Measurements from ENCODE around the gene ZNF281. TPM values are rescaled to one million over a fixed set of nuclear protein-coding genes. Genes with fewer than 3 reads are reported as not detected.
"Not testable (repeated sequence)": the region's sequence is repeated elsewhere in the genome, so short reads cannot be mapped to it uniquely, and the experiment has no call there.

The ZNF281 gene
- total RNA-seq, 1 donor = 67.5 TPM

DNA sequence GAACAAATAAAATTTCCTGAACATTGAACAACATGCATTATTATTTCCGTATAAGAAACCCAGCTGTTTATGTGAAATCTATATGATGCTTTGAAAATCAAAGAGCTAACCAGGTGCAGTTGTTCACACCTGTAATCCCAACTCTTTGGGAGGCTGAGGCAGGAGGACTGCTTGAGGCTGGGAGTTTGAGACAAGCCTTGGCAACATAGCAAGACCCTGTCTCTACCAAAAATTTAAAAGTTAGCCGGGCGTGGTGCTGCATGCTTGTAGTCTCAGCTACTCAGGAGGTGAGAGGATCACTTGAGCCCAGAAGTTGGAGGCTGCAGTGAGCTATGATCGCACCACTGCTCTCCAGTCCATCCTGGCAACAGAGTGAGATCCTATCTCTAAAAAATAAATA is 4.8 kb upstream of the ZNF281 start:
- H3K9me3 ChIP-seq (ENCODE audit: low read depth, low read length) = no peaks in the 10 kb centered on the region

DNA sequence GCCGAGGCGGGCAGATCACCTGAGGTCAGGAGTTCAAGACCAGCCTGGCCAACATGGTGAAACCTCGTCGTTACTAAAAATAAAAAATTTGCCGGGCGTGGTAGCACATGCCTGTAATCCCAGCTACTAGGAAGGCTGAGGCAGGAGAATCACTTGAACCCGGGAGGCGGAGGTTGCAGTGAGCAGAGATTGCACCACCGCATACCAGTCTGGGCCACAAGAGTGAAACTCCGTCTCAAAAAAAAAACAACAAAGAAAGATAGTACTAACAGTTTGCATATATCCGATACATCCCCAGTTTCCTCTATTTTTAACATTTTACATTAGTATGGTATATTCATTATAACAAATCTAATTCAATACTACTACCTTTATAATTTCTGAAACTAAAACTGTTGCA is 3.9 kb upstream of the ZNF281 start:
- H3K27me3 ChIP-seq (ENCODE audit: insufficient read depth, low read length); H3K9me3 ChIP-seq (ENCODE audit: low read depth, low read length); H3K4me3 ChIP-seq (ENCODE audit: low read length): not testable (repeated sequence)
- H3K4me1 ChIP-seq (ENCODE audit: insufficient read depth, low read length) = peaks cover 19% of the 10 kb centered on the region

More for the DNA sequence above, 4.8 kb upstream of the ZNF281 start:
- Histone ChIP-seq H3K4me1 (ENCODE audit: insufficient read depth, low read length) (peaks cover 14% of the 10 kb centered on the region), H3K4me3 (ENCODE audit: low read length) (no peak overlapping the region), H3K27me3 (ENCODE audit: insufficient read depth, low read length) (no peaks in the 10 kb centered on the region)

- no peaks in the 10 kb centered on the region for H3K9me3 ChIP-seq (ENCODE audit: low read depth, low read length)
- H3K4me1 ChIP-seq (ENCODE audit: insufficient read depth, low read length) = peaks cover 40% of the 10 kb centered on the region
- H3K27me3 ChIP-seq (ENCODE audit: insufficient read depth, low read length) = no peaks in the 10 kb centered on the region
- H3K4me3 ChIP-seq (ENCODE audit: low read length) = no peak overlapping the region
These were observed 1.8 kb upstream of the ZNF281 start for GRCh38 chr1:200411406-200412257.

- no peaks in the 10 kb centered on the region for H3K9me3 ChIP-seq (ENCODE audit: low read depth, low read length)
- H3K27me3 ChIP-seq (ENCODE audit: insufficient read depth, low read length) = no peaks in the 10 kb centered on the region
- H3K4me1 ChIP-seq (ENCODE audit: insufficient read depth, low read length) = peaks cover 47% of the 10 kb centered on the region
- peak overlapping the region; percentile 91 for H3K4me3 ChIP-seq (ENCODE audit: low read length)
These were observed 686 bp upstream of the ZNF281 start for GRCh38 chr1:200410566-200410878.

GRCh38 chr1:200409203-200409760 is 554 bp downstream of the ZNF281 start:
- no peaks in the 10 kb centered on the region for H3K9me3 ChIP-seq (ENCODE audit: low read depth, low read length)
- peaks cover 47% of the 10 kb centered on the region for H3K4me1 ChIP-seq (ENCODE audit: insufficient read depth, low read length)
- H3K4me3 ChIP-seq (ENCODE audit: low read length) = peak overlapping the region; percentile 91
- no peaks in the 10 kb centered on the region for H3K27me3 ChIP-seq (ENCODE audit: insufficient read depth, low read length)

- H3K27me3 ChIP-seq (ENCODE audit: insufficient read depth, low read length) = no peaks in the 10 kb centered on the region
- peaks cover 40% of the 10 kb centered on the region for H3K4me1 ChIP-seq (ENCODE audit: insufficient read depth, low read length)
- H3K9me3 ChIP-seq (ENCODE audit: low read depth, low read length) = no peaks in the 10 kb centered on the region
- no peak overlapping the region for H3K4me3 ChIP-seq (ENCODE audit: low read length)
These were observed 3.6 kb downstream of the ZNF281 start for GRCh38 chr1:200406161-200406797.

DNA sequence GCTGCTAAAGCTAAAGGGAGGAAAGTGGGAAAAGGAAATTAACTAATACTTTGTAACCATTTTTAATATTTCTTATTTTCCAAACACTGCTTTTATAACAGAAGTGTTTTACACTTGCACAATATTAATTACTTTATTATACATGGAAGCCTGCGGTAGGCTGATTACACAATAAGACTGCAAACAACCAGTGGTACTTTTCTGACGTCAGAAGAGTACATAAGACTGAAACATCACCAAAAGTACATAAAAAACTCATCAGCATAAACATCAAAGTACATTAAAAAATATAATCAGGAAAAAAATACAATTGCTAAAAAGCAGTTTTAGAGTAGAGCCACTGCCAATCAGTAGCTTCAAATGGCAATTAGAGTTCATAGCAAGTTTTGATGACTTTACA is 4.6 kb downstream of the ZNF281 start:
- no peaks in the 10 kb centered on the region for H3K9me3 ChIP-seq (ENCODE audit: low read depth, low read length)
- H3K4me1 ChIP-seq (ENCODE audit: insufficient read depth, low read length) = peaks cover 35% of the 10 kb centered on the region
- no peak overlapping the region for H3K4me3 ChIP-seq (ENCODE audit: low read length)
- no peaks in the 10 kb centered on the region for H3K27me3 ChIP-seq (ENCODE audit: insufficient read depth, low read length)

DNA sequence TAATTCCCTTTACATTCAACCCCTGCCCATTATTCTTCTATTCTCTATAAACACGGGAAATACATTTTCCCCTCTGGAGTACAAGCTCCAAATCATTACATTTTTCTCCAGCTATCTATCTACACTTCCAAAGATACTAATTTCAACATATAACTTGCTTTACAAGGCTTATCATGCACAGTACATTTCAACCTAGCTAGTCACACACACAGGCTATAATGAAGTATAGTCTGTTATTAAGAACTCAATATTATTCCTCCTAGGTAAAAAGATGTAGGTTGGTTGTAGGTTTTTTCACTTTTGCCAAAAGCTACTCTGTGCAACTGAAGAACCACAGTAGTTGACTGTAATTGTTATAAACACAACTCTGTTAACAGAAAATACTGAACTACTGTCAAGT is 8.1 kb downstream of the ZNF281 start:
- peaks cover 8% of the 10 kb centered on the region for H3K4me1 ChIP-seq (ENCODE audit: insufficient read depth, low read length)
- H3K9me3 ChIP-seq (ENCODE audit: low read depth, low read length) = no peaks in the 10 kb centered on the region
- H3K4me3 ChIP-seq (ENCODE audit: low read length) = no peak overlapping the region
- H3K27me3 ChIP-seq (ENCODE audit: insufficient read depth, low read length) = no peaks in the 10 kb centered on the region

DNA sequence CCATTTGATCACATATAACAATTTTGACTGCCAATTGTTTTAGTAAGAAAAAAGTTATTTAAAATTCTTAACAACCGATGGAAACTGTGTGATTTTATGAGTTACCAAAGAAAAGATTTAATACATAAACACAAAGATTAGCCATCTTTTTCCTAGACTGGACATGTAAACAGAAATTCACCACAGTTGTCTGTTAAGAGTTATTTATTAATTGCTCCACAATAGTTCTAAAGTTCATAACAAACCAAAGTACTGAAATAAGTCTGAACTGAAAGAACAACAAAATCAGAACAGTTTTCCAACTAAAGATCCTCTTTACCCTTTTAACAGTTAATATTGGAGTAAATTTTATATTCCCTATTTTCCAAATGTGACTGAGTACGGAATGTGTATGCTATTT is 8.6 kb downstream of the ZNF281 start:
- Histone ChIP-seq H3K27me3 (ENCODE audit: insufficient read depth, low read length) (no peaks in the 10 kb centered on the region), H3K4me1 (ENCODE audit: insufficient read depth, low read length) (peaks cover 6% of the 10 kb centered on the region), H3K4me3 (ENCODE audit: low read length) (no peak overlapping the region), H3K9me3 (ENCODE audit: low read depth, low read length) (no peaks in the 10 kb centered on the region)

- Histone ChIP-seq H3K4me3 (ENCODE audit: low read length) (no peak overlapping the region), H3K27me3 (ENCODE audit: insufficient read depth, low read length) (no peaks in the 10 kb centered on the region), H3K4me1 (ENCODE audit: insufficient read depth, low read length) (peaks cover 2% of the 10 kb centered on the region), H3K9me3 (ENCODE audit: low read depth, low read length) (no peaks in the 10 kb centered on the region)
These were observed 9.3 kb downstream of the ZNF281 start for GRCh38 chr1:200400556-200400955.

DNA sequence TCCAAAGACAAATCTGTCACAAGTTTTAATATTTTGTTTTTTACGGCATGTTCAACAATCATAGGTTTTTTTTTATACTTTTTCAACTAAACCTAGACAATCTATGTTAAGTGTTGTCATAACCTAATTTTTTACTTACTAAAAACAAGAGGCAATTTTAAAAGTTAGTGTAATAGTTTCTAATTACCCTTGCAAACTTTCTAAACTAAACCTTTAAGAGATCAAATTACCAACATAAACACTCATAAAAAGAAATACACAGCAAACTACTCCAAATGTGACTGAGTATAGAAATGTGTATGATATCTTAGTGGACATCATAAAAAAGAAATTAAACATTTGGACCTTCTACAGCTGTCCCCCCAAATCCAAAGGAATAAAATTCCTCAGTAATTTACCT is 10.0 kb downstream of the ZNF281 start:
- Histone ChIP-seq H3K9me3 (ENCODE audit: low read depth, low read length) (no peaks in the 10 kb centered on the region), H3K27me3 (ENCODE audit: insufficient read depth, low read length) (no peaks in the 10 kb centered on the region), H3K4me1 (ENCODE audit: insufficient read depth, low read length) (peaks cover 6% of the 10 kb centered on the region), H3K4me3 (ENCODE audit: low read length) (no peak overlapping the region)

DNA sequence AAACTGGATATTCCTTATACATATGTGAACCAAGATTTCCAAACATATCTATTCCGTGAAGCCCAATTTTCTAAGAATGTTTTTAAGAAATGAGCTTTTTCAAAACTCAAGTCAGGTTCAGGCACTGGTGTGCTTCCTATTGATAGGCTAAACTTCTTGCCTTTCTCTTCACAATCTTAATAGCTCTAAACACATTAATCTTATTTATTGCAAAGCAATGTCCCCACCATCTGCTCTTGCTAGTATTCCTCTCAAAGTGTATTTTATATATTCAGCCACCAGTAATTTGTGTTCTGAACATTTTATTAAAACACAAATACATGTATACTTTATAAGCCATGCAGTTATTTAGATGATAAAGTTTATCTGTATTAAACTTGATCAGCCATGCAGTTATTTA is 11.5 kb downstream of the ZNF281 start:
- Histone ChIP-seq H3K9me3 (ENCODE audit: low read depth, low read length) (no peaks in the 10 kb centered on the region), H3K4me3 (ENCODE audit: low read length) (no peak overlapping the region), H3K27me3 (ENCODE audit: insufficient read depth, low read length) (no peaks in the 10 kb centered on the region), H3K4me1 (ENCODE audit: insufficient read depth, low read length) (peaks cover 7% of the 10 kb centered on the region)

DNA sequence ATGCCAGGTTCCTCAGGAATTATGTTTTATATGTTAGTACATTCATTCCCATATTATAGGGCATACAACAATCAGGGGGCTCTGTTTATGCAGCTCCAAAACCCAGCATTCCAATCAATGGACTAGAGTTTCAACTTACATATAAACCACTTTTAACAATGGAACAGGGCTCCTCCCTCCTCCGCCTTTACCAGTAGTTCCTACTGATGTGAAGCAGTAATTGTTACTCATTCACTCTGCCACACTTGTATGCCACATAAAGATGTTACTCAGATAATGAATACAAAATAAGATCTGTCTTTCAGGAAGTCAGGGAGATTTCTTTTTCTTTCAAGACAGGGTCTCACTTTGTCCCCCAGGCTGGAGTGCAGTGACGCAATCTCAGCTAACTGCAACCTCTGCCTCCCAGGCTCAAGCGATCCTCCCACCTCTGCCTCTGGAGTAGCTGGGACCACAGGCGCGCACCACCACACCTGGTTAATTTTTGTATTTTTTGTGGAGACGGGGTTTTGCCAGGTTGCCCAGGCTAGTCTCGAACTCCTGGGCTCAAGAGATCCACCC is 17.1 kb downstream of the ZNF281 start:
- peaks cover 7% of the 10 kb centered on the region for H3K4me1 ChIP-seq (ENCODE audit: insufficient read depth, low read length)
- no peak overlapping the region for H3K4me3 ChIP-seq (ENCODE audit: low read length)
- no peaks in the 10 kb centered on the region for H3K9me3 ChIP-seq (ENCODE audit: low read depth, low read length)
- no peaks in the 10 kb centered on the region for H3K27me3 ChIP-seq (ENCODE audit: insufficient read depth, low read length)

- Histone ChIP-seq H3K27me3 (ENCODE audit: insufficient read depth, low read length) (no peaks in the 10 kb centered on the region), H3K9me3 (ENCODE audit: low read depth, low read length) (no peaks in the 10 kb centered on the region), H3K4me3 (ENCODE audit: low read length) (no peak overlapping the region), H3K4me1 (ENCODE audit: insufficient read depth, low read length) (peaks cover 7% of the 10 kb centered on the region)
These were observed 18.1 kb downstream of the ZNF281 start for GRCh38 chr1:200391747-200392146.

DNA sequence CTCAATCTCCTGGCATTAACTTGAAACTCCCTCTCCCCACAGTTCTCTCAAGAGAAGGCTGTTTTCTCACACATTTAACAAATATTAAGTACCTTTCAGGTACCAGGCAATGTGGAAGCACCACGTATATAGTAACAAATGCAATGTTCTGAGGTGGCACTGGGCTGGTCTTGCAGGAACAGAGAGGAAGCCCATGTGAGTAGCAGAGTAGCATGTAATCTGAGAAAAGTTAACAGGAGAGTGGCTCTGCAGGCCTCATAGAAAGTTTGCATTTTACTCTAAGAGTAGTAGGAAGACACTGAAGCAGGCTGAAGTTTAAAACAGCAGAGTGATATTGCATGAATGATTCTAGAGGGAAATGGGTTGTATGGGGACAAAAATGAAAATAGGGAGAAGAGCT is 21.0 kb downstream of the ZNF281 start:
- H3K27me3 ChIP-seq (ENCODE audit: insufficient read depth, low read length) = no peaks in the 10 kb centered on the region

More for the DNA sequence above, 21.0 kb downstream of the ZNF281 start:
- Histone ChIP-seq H3K4me3 (ENCODE audit: low read length) (no peak overlapping the region), H3K4me1 (ENCODE audit: insufficient read depth, low read length) (no peaks in the 10 kb centered on the region), H3K9me3 (ENCODE audit: low read depth, low read length) (no peaks in the 10 kb centered on the region)
